Suprapubic skin (tissue), 4 donors: Measurements from ENCODE around the gene EML1. TPM values are rescaled to one million over a fixed set of nuclear protein-coding genes. Genes with fewer than 3 reads are reported as not detected.

ENCODE experiments used
- DNase-seq, 2 donors: peaks; one replicate each; pipeline ENCODE4 v3.0.0-alpha.2; 2019; ENCODE audit warnings: low spot score in 2 of 2
- H3K27ac ChIP-seq: fragments of 200-600 bp; sonication (generic); one replicate; pipeline ENCODE4 v1.5.1; 2019
- H3K27me3 ChIP-seq: fragments of 200-600 bp; sonication (generic); one replicate; pipeline ENCODE4 v1.5.1; 2019
- H3K36me3 ChIP-seq: fragments of 200-600 bp; sonication (generic); one replicate; pipeline ENCODE4 v1.5.1; 2019
- H3K4me1 ChIP-seq: fragments of 200-600 bp; sonication (generic); one replicate; pipeline ENCODE4 v1.5.1; 2019
- H3K4me3 ChIP-seq: fragments of 200-600 bp; sonication (generic); one replicate; pipeline ENCODE4 v1.5.1; 2019; ENCODE audit warnings: mild to moderate bottlenecking
- H3K9me3 ChIP-seq: fragments of 200-600 bp; sonication (generic); one replicate; pipeline ENCODE4 v1.5.1; 2019
- EP300 ChIP-seq: sonication (generic); formaldehyde crosslinking; IDR thresholded peaks from one replicate; pipeline ENCODE4 v1.6.1; 2017; ENCODE audit warnings: antibody characterized with exemption
- POLR2A ChIP-seq, 2 donors: fragments of 450-650 bp; IDR thresholded peaks; one replicate each; pipeline ENCODE4 v1.6.1; 2017; ENCODE audit warnings: antibody characterized with exemption in 2 of 2, mild to moderate bottlenecking in 2 of 2, moderate library complexity in 2 of 2
- POLR2AphosphoS5 ChIP-seq, 3 donors: sonication (generic); formaldehyde crosslinking; IDR thresholded peaks; one replicate each; pipeline ENCODE4 v1.6.1; 2017; ENCODE audit warnings: antibody characterized with exemption in 3 of 3
- WGBS: methylation state at CpG from one replicate; pipeline ENCODE4 v1.1.5; 2018; 5-methylcytosine and 5-hydroxymethylcytosine counted together
- total RNA-seq, 4 donors: library from RNA; depleted of rRNA; stranded (reverse); fragments of >200 nt; gene quantifications; one replicate each; pipeline ENCODE4 v1.1.0, GENCODE V29; 2016
- TF ChIP-seq, protein P1 (sequence below), 2 donors: fragments of 200-600 bp in 1 of 2; fragments of 450-650 bp in 1 of 2; sonication (generic) in 1 of 2; IDR thresholded peaks; one replicate each; pipeline ENCODE4 v1.5.1; 2016 to 2019; ENCODE audit warnings: antibody characterized with exemption in 2 of 2, mild to moderate bottlenecking in 1 of 2, moderate library complexity in 1 of 2

The EML1 gene
- total RNA-seq, 4 donors from 2014 or later = 9.6 to 17.6 (median 15.4) TPM

DNA sequence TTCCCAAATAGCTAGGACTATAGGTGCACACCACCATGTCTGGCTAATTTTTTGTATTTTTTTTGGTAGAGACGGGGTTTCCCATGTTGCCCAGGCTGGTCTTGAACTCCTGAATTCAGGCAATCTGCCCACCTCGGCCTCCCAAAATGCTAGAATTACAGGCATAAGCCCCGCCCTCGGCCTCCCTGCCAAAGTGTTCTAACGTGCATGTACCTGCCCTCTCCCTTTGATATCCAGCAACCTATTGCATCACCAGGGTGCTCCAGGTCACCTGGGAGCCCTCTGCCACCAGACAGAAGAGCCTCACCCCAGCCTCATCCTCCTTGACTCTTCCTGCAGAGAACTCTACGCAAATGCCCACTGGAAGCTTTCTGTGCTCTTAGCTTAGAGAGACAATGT, 2.2 kb upstream of the EML1 start:
- TF ChIP-seq POLR2A (IDR thresholded peaks at IDR 0.05) = no peak
- TF ChIP-seq, protein P1, sequence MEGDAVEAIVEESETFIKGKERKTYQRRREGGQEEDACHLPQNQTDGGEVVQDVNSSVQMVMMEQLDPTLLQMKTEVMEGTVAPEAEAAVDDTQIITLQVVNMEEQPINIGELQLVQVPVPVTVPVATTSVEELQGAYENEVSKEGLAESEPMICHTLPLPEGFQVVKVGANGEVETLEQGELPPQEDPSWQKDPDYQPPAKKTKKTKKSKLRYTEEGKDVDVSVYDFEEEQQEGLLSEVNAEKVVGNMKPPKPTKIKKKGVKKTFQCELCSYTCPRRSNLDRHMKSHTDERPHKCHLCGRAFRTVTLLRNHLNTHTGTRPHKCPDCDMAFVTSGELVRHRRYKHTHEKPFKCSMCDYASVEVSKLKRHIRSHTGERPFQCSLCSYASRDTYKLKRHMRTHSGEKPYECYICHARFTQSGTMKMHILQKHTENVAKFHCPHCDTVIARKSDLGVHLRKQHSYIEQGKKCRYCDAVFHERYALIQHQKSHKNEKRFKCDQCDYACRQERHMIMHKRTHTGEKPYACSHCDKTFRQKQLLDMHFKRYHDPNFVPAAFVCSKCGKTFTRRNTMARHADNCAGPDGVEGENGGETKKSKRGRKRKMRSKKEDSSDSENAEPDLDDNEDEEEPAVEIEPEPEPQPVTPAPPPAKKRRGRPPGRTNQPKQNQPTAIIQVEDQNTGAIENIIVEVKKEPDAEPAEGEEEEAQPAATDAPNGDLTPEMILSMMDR (IDR thresholded peaks at IDR 0.05) = no peak
- no peak for TF ChIP-seq POLR2AphosphoS5 (IDR thresholded peaks at IDR 0.05)
- TF ChIP-seq EP300 = no peak
- H3K36me3 ChIP-seq = no peaks in the 10 kb centered on the region
- no peak overlapping the region for H3K4me3 ChIP-seq
- WGBS = 53% methylated on average over 6 of the region's 6 CpGs
- DNase-seq = peak in 1 of 2 donors; percentile 75
- no peaks in the 10 kb centered on the region for H3K27me3 ChIP-seq
- peaks cover 33% of the 10 kb centered on the region for H3K4me1 ChIP-seq
- H3K27ac ChIP-seq = no peak overlapping the region
- H3K9me3 ChIP-seq = no peaks in the 10 kb centered on the region

DNA sequence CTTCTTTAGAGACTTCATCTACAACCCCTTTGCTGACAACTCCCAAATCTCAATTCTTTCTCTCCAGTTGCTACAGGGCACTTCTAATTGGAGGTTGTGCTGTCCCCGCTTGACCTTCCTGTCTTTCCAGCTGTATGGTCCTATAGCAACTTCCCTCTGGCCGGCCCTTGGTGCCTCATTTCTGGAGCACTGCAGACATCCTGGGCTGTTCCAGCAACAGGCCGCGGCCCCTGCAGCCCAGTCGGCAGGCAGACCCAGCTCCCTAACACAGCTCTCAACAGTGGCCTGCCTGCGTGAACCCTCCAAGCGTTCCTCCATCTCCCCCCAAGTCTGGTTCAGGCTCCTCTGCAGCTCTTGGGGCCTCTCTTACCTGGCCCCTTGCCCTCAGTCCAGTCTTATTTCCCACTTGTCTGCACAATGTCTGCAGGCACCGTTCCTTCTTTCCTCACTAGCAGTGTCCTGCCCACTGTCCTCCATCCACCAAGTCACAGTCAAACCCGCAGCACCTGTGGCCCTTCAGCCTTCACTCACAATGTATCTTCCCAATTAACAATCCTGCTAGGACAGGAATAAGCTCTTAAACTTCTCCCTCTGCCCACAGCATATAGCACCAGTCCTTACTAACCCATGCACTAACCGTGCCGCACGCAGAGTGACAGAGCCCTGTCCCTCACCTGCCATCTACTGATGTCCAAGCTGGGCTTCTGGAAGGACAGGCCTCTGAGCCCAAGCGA, 1.6 kb upstream of the EML1 start:
- TF ChIP-seq, protein P1 (IDR thresholded peaks at IDR 0.05) = no peak
- TF ChIP-seq EP300 (no peak), POLR2A (IDR thresholded peaks at IDR 0.05) (no peak), POLR2AphosphoS5 (IDR thresholded peaks at IDR 0.05) (no peak)
- Histone ChIP-seq H3K4me1 (peaks cover 33% of the 10 kb centered on the region), H3K27me3 (no peaks in the 10 kb centered on the region), H3K36me3 (no peaks in the 10 kb centered on the region), H3K4me3 (no peak overlapping the region), H3K27ac (no peak overlapping the region), H3K9me3 (no peaks in the 10 kb centered on the region)
- 83% methylated on average over 13 of the region's 13 CpGs for WGBS
- DNase-seq = peak in 1 of 2 donors; percentile 65

DNA sequence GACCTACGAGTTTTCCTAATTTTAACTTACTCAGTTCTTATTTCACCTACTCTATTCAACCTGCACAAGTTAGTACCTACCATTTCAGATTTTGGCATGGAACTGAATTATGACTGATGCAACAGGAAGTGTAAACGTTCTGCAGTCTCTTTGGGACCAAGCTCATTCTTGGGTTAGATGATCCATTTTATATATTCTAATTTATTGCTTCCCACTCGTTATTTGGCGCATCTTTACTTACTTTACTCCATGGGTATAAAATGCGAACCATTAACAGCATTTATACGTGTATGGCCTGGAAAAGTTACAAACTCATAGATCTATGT, 1.0 kb upstream of the EML1 start:
- Histone ChIP-seq H3K27ac (no peak overlapping the region), H3K36me3 (no peaks in the 10 kb centered on the region), H3K9me3 (no peaks in the 10 kb centered on the region), H3K4me1 (peaks cover 33% of the 10 kb centered on the region), H3K4me3 (no peak overlapping the region), H3K27me3 (no peaks in the 10 kb centered on the region)
- TF ChIP-seq, protein P1 (IDR thresholded peaks at IDR 0.05) = no peak
- no peak for TF ChIP-seq POLR2AphosphoS5 (IDR thresholded peaks at IDR 0.05)
- 63% methylated on average over 6 of the region's 6 CpGs for WGBS
- no peak for DNase-seq

DNA sequence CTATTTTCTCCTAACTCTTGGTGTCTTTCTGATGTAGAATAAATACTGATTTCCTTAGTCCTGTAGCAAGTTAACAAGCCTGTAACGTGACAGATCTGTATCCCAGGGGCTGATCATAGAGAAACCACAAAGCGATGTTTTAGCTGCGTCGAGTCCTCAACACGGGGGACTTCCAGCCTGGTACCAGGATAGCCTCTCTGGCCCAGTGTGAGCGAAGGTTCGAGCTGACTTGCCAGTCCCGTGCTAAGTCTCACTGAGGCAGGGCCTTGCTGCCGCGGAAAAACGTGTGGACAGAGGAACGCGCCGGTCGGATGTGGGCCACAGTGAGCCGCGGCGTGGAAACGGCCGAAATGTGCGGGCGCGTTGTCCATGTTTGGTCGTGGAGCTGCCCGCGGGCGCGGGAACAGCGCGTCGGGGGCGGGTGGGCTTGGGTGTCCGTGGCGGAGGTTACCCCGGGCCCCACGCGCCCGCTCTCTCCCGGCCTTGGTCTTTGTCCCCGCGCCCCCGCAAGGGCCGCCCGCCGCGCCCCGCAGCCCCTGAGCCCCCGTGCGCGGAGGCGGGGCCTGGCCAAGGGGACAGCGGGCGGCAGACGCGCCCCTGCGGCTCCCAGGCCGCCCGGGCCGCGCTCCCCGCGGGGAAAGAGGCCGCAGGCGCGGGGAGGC, 531 bp upstream of the EML1 start:
- Histone ChIP-seq H3K36me3 (no peaks in the 10 kb centered on the region), H3K4me1 (peaks cover 33% of the 10 kb centered on the region), H3K9me3 (no peaks in the 10 kb centered on the region), H3K27me3 (no peaks in the 10 kb centered on the region), H3K4me3 (peak overlapping the region; percentile 60), H3K27ac (peak overlapping the region; percentile 87)
- WGBS = 31% methylated on average over 15 of the region's 65 CpGs
- TF ChIP-seq POLR2AphosphoS5 (IDR thresholded peaks at IDR 0.05) (no peak), POLR2A (IDR thresholded peaks at IDR 0.05) (no peak), EP300 (no peak)
- TF ChIP-seq, protein P1 (IDR thresholded peaks at IDR 0.05) = no peak
- DNase-seq = no peak

DNA sequence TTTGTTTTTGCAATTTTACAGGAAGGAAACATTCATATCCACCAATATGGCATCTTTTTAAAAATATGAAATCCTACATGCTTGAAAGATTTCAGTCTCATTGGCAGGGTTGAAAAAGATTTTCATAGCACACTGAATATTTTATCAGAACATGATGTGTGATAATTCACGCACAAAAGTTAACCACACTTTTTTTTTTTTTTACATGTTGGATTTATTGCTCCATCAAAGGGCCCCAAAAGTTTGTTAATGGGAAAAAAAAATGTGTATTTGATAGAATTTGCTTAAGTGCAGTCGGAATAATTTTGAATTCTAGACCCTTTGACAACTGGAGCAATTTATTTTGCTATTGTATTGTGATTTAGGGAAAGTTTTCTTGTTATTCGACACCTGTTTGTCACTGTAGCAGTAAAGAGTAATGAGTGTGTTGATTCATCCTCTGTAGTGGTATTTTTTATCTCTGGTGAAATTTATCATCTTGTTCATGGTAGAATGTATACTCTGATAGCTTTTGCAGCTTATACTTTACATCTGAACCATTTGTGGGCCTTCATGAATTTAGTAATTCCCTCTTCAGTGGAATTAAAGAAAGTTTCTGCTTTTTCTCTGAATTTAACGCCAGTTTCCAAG, 1.1 kb downstream of the EML1 start:
- H3K9me3 ChIP-seq = no peaks in the 10 kb centered on the region
- peak overlapping the region; percentile 60 for H3K4me3 ChIP-seq
- no peaks in the 10 kb centered on the region for H3K36me3 ChIP-seq
- H3K4me1 ChIP-seq = peaks cover 33% of the 10 kb centered on the region
- DNase-seq = no peak
- WGBS = 72% methylated on average over 4 of the region's 4 CpGs
- H3K27ac ChIP-seq = no peak overlapping the region
- H3K27me3 ChIP-seq = no peaks in the 10 kb centered on the region
- TF ChIP-seq EP300 = no peak
- TF ChIP-seq, protein P1 (IDR thresholded peaks at IDR 0.05) = no peak
- no peak for TF ChIP-seq POLR2AphosphoS5 (IDR thresholded peaks at IDR 0.05)
- TF ChIP-seq POLR2A (IDR thresholded peaks at IDR 0.05) = no peak
